GM11168 (cell line): ENCODE measurements around the gene STRADA.

Experiments used
- in situ Hi-C: fragments of 300-500 bp; cut with MboI; formaldehyde crosslinking; loops from one replicate; pipeline ENCODE4 v1.12.0; 2022; ENCODE audit warnings: low sequenced_read_pairs; ENCODE audit not compliant: unreplicated experiment

The STRADA gene

DNA sequence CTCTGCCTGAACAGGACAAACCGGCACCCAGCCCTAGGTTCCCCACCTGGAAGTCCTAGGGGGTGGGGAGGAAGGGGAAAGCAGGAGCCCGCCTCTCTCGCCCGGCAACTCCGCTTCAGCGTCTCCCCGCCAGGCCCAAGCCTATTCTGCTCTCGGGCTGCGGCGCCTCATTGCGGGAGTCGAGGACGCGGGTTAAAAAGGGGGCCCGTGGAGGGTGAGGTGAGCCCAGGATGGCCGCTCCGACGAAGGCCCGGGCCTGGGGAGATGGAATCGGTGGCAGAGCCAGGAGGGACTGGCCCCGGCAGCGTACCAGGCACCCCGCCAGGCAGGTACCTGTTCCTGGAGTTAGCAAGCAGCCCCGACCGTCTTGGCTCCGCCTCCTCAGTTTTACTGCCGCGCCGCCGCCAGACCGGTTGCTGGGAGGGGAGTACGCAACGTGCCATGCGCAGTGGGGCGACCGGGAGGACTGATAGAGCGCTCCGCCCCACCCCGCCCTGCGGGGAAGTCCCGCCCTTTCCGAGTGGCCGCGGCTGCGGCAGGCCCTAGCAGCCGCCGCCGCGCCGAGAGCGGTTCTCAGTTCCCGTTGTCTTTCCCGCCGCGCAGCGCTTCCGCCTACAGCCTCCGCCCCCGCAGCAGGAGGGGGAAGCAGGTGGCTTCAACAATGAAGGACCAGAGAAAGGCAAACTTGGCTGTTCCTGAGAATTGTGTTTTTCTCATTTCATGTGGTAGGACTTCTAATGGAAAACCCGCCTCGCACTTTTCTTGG, at the start of gene STRADA:
TSS of gene STRADA (minus strand) at position 392 of the 766 bp plus-strand sequence. CDS start 13,430 bp downstream, outside the sequence.
- in situ Hi-C loops: no loop called here

GRCh38 chr17:63790057-63790456, 48.5 kb upstream of the STRADA start:
- in situ Hi-C loops: no loop called here

- in situ Hi-C loops: no loop called here
Measured at GRCh38 chr17:63786971-63787711, 45.5 kb upstream of the STRADA start.

GRCh38 chr17:63786117-63786516, 44.5 kb upstream of the STRADA start:
- in situ Hi-C loops: no loop called here

- in situ Hi-C loops: no loop called here
Measured at GRCh38 chr17:63785556-63785955, 44.0 kb upstream of the STRADA start.

- in situ Hi-C loops: no loop called here
Measured at GRCh38 chr17:63783522-63783921, 41.9 kb upstream of the STRADA start.

DNA sequence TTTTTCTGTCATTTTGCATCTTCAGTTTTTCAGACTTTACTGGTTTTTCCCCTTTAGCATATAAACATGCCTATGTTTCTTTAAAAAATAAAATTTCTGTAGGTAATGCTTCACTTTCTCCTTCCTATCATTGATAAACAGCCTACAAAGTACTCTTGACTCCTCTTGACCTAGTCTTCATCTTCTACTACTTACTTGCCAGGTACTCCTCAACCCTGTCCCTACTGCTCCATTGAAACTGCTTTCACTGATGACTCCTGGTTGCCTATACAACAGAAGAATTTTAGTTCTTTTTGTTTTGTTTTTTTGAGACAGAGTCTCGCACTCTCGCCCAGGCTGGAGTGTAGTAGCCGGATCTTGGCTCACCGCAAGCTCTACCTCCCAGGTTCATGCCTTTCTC, 39.3 kb upstream of the STRADA start:
- in situ Hi-C loops: no loop called here

GRCh38 chr17:63780507-63780906, 38.9 kb upstream of the STRADA start:
- in situ Hi-C loops: no loop called here

GRCh38 chr17:63775420-63775819, 33.8 kb upstream of the STRADA start:
- in situ Hi-C loops: no loop called here

GRCh38 chr17:63774969-63775265, 33.3 kb upstream of the STRADA start:
- in situ Hi-C loops: no loop called here

DNA sequence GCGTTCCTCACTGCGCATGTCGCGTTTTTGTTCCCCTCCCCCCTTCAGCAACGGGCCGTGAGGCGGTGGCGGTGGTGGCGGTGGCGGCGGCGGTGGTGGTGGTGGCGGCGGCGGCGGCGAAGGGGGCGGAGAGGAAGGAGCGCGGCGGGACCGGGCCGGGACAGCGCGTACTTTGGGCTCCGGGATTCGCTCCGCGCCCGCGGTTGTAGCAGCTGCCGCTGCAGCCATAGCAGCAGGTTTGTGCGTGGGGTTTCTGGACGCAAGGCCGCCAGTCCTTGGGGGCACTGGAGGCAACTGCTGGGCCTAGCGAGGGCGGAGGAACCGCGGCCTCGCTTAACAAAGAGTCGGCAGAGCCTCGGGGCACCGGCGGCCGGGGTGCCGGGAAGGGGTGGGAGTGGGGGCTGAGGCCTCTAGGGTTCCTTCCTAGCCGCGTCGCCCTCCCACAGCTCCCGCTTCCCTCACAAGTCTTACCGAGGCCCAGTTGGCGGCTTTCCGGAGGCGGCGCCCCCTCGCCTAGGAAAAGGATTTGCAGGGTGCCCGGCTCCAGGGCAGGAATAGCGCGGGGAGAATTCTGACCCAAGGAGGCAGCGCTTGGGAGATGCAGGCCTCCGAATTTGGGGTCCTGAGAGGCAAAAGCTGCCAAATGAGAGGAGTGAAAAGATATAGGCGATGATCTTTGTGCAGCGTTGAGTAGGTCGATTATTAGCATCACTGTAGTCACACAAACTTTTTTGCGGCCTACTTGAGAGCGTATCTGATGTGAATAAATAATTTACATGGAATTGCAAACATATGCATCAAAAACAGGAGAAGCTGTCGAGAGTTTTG, 32.8 kb upstream of the STRADA start, which contains the start of gene DDX42:
TSS of gene DDX42 (plus strand) at position 30 of the 828 bp plus-strand sequence. CDS start 12,880 bp downstream, outside the sequence.
- in situ Hi-C loops: no loop called here

DNA sequence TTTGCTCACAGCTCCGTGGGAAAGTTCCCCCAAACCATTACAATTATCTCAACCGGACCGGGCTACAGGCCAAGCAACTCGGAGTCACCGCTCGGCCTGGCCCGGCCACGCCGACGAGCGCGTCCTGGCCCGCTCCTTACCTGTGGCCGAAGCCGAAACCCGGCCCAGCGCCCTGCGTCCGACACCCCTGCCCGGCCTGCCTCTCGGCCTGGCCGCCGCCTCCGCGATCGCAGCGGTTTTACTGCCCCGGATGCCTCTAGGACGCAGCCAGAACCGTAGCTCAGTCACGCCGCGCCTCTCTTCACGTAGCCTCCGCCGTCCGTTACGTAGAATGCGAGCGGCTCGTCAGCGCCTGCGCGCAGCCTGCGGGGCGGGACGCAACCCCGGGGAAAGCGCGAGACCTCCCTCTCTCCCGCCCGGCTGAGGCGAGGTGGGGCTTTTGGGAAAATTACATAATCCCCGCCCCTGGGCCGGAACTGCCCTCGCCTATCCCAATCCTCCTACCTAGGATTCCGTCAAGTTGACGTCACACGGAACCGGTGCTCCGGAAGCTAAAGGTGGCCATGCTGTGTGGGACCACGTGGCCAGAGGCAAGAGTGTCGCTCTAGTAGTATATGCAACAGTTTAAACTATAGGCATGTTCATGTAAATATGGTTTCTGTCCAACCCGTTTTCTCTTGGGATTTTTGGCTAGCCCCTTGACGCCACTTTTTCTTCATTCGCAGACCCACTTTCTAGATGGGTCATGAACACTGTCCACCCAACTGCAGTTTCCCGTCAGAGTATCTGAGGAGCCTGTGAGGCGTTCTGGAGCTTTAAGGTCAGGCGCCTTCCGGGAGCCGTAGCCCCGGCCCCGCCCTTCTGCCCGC, 31.9 kb upstream of the STRADA start, which contains the start of gene CCDC47:
TSS of gene CCDC47 (minus strand) at position 326 of the 869 bp plus-strand sequence. CDS start 7,422 bp downstream, outside the sequence.
- in situ Hi-C loops: no loop called here

GRCh38 chr17:63772801-63773271, 31.2 kb upstream of the STRADA start:
- in situ Hi-C loops: no loop called here

DNA sequence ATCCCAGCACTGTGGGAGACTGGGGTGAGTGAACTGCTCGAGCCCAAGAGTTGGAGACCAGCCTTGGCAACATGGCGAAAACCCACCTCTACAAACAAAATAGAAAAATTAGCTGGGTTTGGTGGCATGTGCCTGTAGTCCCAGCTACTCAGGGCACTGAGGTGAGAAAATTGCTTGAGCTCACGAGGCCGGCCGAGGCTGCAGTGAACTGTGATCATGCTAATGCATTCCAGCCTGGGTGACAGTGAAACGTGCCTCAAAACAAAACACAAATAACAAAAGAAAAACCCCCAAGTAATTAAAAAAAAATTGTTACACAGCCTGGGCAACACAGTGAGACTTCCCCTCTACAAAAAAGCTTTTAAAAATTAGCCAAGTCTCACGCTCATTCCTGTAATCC, 26.8 kb upstream of the STRADA start:
- in situ Hi-C loops: no loop called here

DNA sequence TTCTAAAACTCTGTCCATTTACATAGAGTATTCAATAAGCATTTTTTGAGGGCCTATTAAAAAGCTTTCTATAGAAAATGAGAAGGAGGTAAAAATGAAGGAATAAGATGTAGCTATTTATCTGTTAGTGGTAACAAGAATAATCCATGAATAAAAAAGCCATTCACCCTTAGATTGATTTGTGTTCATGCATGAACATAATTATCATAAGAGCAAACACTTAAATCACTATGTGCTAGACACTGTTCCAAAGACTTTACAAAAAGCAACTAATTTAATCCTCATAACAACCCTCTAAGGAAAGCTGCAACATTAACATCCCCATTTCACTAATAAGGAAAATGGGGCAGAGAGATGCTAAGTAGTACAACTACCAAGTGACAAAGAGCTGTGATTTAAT, 25.2 kb upstream of the STRADA start:
- in situ Hi-C loops: no loop called here

DNA sequence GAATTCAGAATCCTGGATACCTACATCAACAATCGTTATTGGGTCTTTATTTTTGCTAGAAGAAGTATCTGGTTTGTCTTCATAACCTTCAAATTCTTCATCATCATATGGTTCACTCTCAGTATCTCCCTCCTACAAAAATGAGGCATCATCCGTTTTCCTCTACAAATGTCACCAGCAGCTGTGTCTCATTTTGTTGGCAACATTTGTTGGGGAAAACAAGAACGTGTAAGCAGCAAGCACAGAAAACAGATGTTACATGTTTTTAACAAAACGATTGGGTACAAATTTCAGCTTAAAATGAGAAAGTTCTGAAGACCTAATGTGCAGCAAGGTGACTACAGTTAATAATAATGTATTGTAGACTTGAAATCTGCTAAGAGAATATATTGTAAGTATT, 23.1 kb upstream of the STRADA start:
- in situ Hi-C loops: no loop called here

- in situ Hi-C loops: no loop called here
Measured at GRCh38 chr17:63762161-63763078, 20.8 kb upstream of the STRADA start.

- in situ Hi-C loops: no loop called here
Measured at GRCh38 chr17:63760771-63761539, 19.4 kb upstream of the STRADA start.
